Caco-2 (cell line): ENCODE data around the gene CR2. TPM values are rescaled to one million over a fixed set of nuclear protein-coding genes. Genes with fewer than 3 reads are reported as not detected.

Experiments used
- BruUV-seq: library from RNA; stranded (reverse); fragments of 400-500 nt; replicated peaks from 2 replicates; lab custom pipeline; 2021; lab: Mats Ljungman, UMichigan
- CTCF ChIA-PET: fragments of 300-600 bp; sonication (Branson Sonifier 250); formaldehyde crosslinking; loops from one replicate; lab custom pipeline; 2022; ENCODE audit warnings: antibody characterized with exemption; lab: Charles Lee
- POLR2A ChIA-PET: fragments of 300-600 bp; sonication (Branson Sonifier 250); formaldehyde crosslinking; loops from one replicate; lab custom pipeline; 2022; ENCODE audit warnings: antibody characterized with exemption; lab: Charles Lee
- DNase-seq, 2 experiments: peaks; one replicate each; pipeline versions ENCODE4 v3.0.0 to v3.0.0-alpha.2; 2020 to 2022
- H3K27me3 ChIP-seq: replicated peaks from 2 replicates; pipeline ENCODE4 v1.6.0; 2011; ENCODE audit warnings: low read length; ENCODE audit not compliant: control insufficient read depth, insufficient read depth
- H3K36me3 ChIP-seq: 2 replicates; pipeline ENCODE4 v1.5.1; 2011; ENCODE audit warnings: low read length; ENCODE audit not compliant: control insufficient read depth, insufficient read depth
- H3K4me1 ChIP-seq: fragments of 250-450 bp; sonication (Bioruptor Pico); 2 replicates; pipeline ENCODE4 v1.5.1; 2020; ENCODE audit warnings: mild to moderate bottlenecking
- H3K4me3 ChIP-seq: 2 replicates; pipeline ENCODE4 v1.5.1; 2011; ENCODE audit warnings: low read depth, mild to moderate bottlenecking, control low read depth, low read length
- H3K9me3 ChIP-seq: fragments of 250-450 bp; sonication (Bioruptor Pico); 2 replicates; pipeline ENCODE4 v1.5.1; 2020; ENCODE audit warnings: mild to moderate bottlenecking, moderate library complexity
- H3K27ac Mint-ChIP-seq: one replicate; pipeline ENCODE4 v1.8.0; 2022; ENCODE audit warnings: mixed read lengths; ENCODE audit not compliant: unreplicated experiment
- H3K27me3 Mint-ChIP-seq: one replicate; pipeline ENCODE4 v1.8.0; 2022; ENCODE audit warnings: mixed read lengths; ENCODE audit not compliant: insufficient read depth, unreplicated experiment
- H3K36me3 Mint-ChIP-seq: one replicate; pipeline ENCODE4 v1.8.0; 2022; ENCODE audit warnings: mild to moderate bottlenecking, mixed read lengths; ENCODE audit not compliant: insufficient read depth, unreplicated experiment
- H3K4me1 Mint-ChIP-seq: one replicate; pipeline ENCODE4 v1.8.0; 2022; ENCODE audit warnings: low read depth, mixed read lengths; ENCODE audit not compliant: unreplicated experiment
- H3K4me3 Mint-ChIP-seq: one replicate; pipeline ENCODE4 v1.8.0; 2022; ENCODE audit warnings: mild to moderate bottlenecking, moderate library complexity, mixed read lengths; ENCODE audit not compliant: unreplicated experiment
- H3K9me3 Mint-ChIP-seq: one replicate; pipeline ENCODE4 v1.8.0; 2022; ENCODE audit warnings: mixed read lengths; ENCODE audit not compliant: unreplicated experiment
- intact Hi-C: fragments of 100-400 bp; cut with micrococcal nuclease; formaldehyde crosslinking; loops from one replicate; pipeline ENCODE4 v1.10.0; 2022; ENCODE audit not compliant: unreplicated experiment
- total RNA-seq: library from RNA; stranded (reverse); gene quantifications from 2 replicates; pipeline ENCODE4 v1.2.3, GENCODE V29; 2022
- TF ChIP-seq, protein P1 (sequence below), 2 experiments: fragments of 200-600 bp in 1 of 2; IDR thresholded peaks; 1 replicate in 1 of 2; 2 replicates in 1 of 2; pipeline versions ENCODE4 v1.5.1 to v1.8.0; 2011 to 2022; ENCODE audit warnings: antibody characterized with exemption in 1 of 2, control low read depth in 1 of 2, inconsistent platforms in 1 of 2, low read depth in 1 of 2, low read length in 1 of 2, mild to moderate bottlenecking in 1 of 2, moderate library complexity in 1 of 2; ENCODE audit not compliant: insufficient read depth in 1 of 2, severe bottlenecking in 1 of 2, unreplicated experiment in 1 of 2

Gene CR2
- total RNA-seq, 1 experiment from 2014 or later: 0.34 TPM

DNA sequence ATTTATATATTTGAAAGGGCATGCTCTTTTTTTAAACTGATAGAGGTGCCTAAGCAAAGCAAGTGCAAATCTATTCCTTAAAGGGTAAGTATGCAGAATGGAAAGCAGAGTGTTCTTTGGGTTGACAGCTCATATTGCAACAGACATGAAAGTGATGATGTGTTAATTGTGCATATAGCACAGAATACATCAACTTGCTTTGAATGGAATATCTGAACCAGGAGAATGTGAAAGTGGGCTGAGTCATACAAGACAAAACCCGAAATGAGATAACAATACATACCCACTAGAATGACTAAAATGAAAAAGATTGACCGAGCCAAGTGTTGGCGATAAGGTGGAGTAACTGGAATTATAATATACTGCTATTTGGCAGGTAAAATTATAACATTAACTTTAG is 46.2 kb downstream of the CR2 start:
- CTCF ChIA-PET: no interaction called here
- POLR2A ChIA-PET: no interaction called here
- Histone ChIP-seq H3K36me3 (no peaks in the 10 kb centered on the region), H3K9me3 (no peaks in the 10 kb centered on the region), H3K4me3 (no peak overlapping the region), H3K27me3 (no peaks in the 10 kb centered on the region; the same call in 1 of the 2 replicates), H3K4me1 (no peaks in the 10 kb centered on the region)
- H3K4me1 Mint-ChIP-seq: no peaks in the 10 kb centered on the region
- H3K36me3 Mint-ChIP-seq: no peaks in the 10 kb centered on the region
- TF ChIP-seq, protein P1, sequence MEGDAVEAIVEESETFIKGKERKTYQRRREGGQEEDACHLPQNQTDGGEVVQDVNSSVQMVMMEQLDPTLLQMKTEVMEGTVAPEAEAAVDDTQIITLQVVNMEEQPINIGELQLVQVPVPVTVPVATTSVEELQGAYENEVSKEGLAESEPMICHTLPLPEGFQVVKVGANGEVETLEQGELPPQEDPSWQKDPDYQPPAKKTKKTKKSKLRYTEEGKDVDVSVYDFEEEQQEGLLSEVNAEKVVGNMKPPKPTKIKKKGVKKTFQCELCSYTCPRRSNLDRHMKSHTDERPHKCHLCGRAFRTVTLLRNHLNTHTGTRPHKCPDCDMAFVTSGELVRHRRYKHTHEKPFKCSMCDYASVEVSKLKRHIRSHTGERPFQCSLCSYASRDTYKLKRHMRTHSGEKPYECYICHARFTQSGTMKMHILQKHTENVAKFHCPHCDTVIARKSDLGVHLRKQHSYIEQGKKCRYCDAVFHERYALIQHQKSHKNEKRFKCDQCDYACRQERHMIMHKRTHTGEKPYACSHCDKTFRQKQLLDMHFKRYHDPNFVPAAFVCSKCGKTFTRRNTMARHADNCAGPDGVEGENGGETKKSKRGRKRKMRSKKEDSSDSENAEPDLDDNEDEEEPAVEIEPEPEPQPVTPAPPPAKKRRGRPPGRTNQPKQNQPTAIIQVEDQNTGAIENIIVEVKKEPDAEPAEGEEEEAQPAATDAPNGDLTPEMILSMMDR (IDR thresholded peaks at IDR 0.05; ENCODE audit: insufficient read depth in 1 of 2, low read depth in 1 of 2, low read length in 1 of 2, severe bottlenecking in 1 of 2, unreplicated experiment in 1 of 2): no peak
- no peak for DNase-seq
- H3K27ac Mint-ChIP-seq: no peak overlapping the region
- peaks cover 26% of the 10 kb centered on the region for H3K27me3 Mint-ChIP-seq
- no peaks in the 10 kb centered on the region for H3K9me3 Mint-ChIP-seq
- intact Hi-C loops: no loop called here
- BruUV-seq: no TSS peak
- no peak overlapping the region for H3K4me3 Mint-ChIP-seq

DNA sequence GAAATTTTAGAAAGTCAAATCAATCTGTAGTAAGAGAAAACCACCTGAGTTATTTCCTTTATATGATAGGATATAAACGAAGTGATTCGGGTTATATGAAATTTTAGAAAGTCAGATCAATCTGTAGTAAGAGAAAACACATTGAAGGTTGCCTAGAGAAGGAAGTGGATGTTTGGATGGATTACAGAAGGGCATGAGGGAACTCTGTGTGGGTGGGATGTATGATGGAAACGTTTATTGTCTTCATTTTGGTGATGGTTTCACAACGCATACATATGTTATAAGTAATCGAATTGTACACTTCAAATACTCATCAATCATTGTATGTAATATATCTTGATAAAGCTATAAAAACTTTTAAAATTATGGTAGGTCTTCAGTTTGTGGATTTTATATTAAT is 46.9 kb downstream of the CR2 start:
- POLR2A ChIA-PET: no interaction called here
- no peaks in the 10 kb centered on the region for H3K36me3 Mint-ChIP-seq
- no peak for DNase-seq
- H3K27me3 Mint-ChIP-seq: peaks cover 22% of the 10 kb centered on the region
- Histone ChIP-seq H3K4me1 (no peaks in the 10 kb centered on the region), H3K4me3 (no peak overlapping the region), H3K9me3 (no peaks in the 10 kb centered on the region), H3K27me3 (no peaks in the 10 kb centered on the region; the same call in 1 of the 2 replicates), H3K36me3 (no peaks in the 10 kb centered on the region)
- no peak overlapping the region for H3K4me3 Mint-ChIP-seq
- H3K9me3 Mint-ChIP-seq: no peaks in the 10 kb centered on the region
- CTCF ChIA-PET: no interaction called here
- TF ChIP-seq, protein P1 (IDR thresholded peaks at IDR 0.05; ENCODE audit: insufficient read depth in 1 of 2, low read depth in 1 of 2, low read length in 1 of 2, severe bottlenecking in 1 of 2, unreplicated experiment in 1 of 2): no peak
- no peaks in the 10 kb centered on the region for H3K4me1 Mint-ChIP-seq
- no TSS peak for BruUV-seq
- intact Hi-C loops: no loop called here
- H3K27ac Mint-ChIP-seq: no peak overlapping the region

DNA sequence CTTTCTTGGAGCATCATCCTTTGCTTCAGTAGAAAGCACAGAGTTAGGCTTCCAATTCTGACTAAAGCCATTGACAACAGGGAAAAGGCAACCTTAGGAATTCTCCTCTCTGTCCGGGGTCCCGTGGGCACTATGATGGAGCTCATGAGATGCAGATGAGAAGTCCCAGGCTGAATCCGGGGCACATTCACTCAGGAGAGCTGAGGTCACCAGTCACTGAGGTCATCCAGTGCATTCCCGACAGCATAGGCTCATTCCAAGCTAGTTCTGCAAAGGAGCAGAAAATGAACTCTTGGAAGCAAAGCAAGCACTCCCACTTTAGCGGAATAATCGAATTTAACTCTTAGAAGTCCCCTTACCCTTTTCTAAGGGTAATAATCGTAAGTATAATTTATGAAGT is 48.6 kb downstream of the CR2 start:
- no peak overlapping the region for H3K27ac Mint-ChIP-seq
- H3K4me1 ChIP-seq: no peaks in the 10 kb centered on the region
- TF ChIP-seq, protein P1 (IDR thresholded peaks at IDR 0.05; ENCODE audit: insufficient read depth in 1 of 2, low read depth in 1 of 2, low read length in 1 of 2, severe bottlenecking in 1 of 2, unreplicated experiment in 1 of 2): no peak
- DNase-seq: no peak
- no peaks in the 10 kb centered on the region for H3K4me1 Mint-ChIP-seq
- H3K9me3 Mint-ChIP-seq: no peaks in the 10 kb centered on the region
- ChIA-PET CTCF (interaction anchor here (1.0 kb wide), 1 partner anchor 98 kb away, joined by 5 read pairs; no protein-coding TSS in a partner anchor), POLR2A (no interaction called here)
- no peaks in the 10 kb centered on the region for H3K36me3 Mint-ChIP-seq
- H3K4me3 ChIP-seq: no peak overlapping the region
- no peak overlapping the region for H3K4me3 Mint-ChIP-seq
- no peaks in the 10 kb centered on the region for H3K36me3 ChIP-seq
- no peaks in the 10 kb centered on the region for H3K9me3 ChIP-seq
- intact Hi-C loops: no loop called here
- H3K27me3 Mint-ChIP-seq: peaks cover 26% of the 10 kb centered on the region
- H3K27me3 ChIP-seq: no peaks in the 10 kb centered on the region; the same call in 1 of the 2 replicates
- no TSS peak for BruUV-seq
